ENCODE measurements around the gene PIEZO1. TPM values are rescaled to one million over a fixed set of nuclear protein-coding genes. Genes with fewer than 3 reads are reported as not detected.

The PIEZO1 gene
- total and polyA plus RNA-seq, 4 donors, result 27.7 to 54.8 (median 39.9) TPM

DNA sequence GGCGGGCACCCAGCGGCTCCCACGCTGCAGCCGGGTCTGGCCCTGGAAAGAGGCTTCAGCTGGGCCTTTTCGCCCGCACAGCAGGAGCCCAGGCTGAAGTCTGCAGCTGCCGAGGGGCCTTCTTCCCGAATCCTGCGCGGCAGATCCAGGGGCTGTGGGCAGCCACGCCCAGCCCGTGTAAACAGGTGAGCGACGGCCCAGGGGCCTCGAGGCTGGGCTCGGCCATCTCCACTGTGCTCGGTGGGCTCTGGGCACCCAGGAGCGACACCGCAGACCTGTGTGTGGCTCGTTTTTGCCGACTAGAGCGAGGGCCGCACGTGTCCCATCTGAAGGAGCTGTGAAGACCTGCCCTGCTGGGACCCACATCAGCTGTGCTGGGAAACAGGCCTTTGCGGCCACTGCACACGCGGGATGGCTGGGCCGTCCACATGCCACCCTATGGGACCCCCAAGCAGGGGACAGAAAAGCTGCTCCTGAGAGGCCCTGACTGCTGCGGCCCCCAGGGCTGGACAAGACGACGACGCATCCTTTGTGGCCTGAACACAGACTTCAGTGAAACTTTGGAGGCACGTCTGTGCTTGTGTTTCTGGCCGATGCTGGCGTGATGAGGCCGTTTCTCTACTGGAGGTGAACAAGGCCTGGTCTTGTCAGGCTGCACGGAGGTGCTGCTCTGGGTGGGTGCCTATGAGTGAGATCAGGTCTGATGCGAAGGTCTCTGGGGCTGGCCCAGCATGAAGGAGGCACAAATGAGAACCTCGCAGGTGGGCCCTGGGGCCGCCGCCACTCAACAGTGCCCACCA is 31.9 kb upstream of the PIEZO1 start:
- no peak overlapping the region for H3K4me3 ChIP-seq (ENCODE audit: low read depth, low read length)
- H3K4me1 ChIP-seq (ENCODE audit: control insufficient read depth, insufficient read depth, low read length), result peaks cover 16% of the 10 kb centered on the region
- WGBS (ENCODE audit: insufficient coverage), result 86% methylated on average over 40 of the region's 41 CpGs
- H3K27ac ChIP-seq (ENCODE audit: low read depth, low read length), result no peak overlapping the region
- H3K36me3 ChIP-seq (ENCODE audit: control insufficient read depth, insufficient read depth, low read length), result peaks cover 69% of the 10 kb centered on the region
- H3K9me3 ChIP-seq (ENCODE audit: control insufficient read depth, insufficient read depth, low read length), result no peaks in the 10 kb centered on the region
- DNase-seq (ENCODE audit: low read depth in 4 of 6, low spot score in 6 of 6), result no peak
- no peaks in the 10 kb centered on the region for H3K27me3 ChIP-seq (ENCODE audit: control insufficient read depth, insufficient read depth, low read length)

DNA sequence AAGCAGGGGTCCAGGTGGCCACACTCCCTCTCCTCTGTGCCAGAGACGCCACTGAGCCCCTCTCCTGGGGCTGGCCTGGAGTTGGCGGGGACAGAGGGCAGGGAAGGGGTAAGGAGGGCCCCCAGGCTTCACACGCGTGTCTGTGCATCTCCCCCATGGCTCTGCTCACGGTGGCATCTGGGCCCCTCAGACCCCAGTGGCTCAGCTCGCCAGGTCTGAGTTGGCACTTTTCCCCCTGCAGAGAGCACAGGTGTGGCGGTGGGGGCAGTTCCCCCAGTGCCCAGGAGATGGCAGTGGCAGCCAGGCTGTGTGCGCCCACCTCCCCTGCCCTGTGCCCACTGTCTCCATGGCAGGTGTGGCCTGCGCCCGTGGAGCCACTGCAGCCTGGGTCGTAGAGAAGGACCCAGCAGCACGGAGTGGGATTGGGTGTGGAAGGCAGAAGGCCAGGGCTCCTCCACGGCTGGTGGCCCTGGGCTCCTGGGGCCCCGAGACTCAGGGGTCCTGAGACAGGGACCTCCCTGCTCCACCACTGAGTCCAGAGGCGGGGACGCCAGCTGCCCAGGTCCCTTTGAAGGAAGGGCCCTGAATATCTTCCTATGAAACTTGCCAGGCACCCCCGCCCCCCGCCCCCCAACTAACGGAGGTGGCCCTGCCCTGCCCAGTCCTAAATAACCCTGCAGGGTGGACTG is 31.0 kb upstream of the PIEZO1 start:
- Histone ChIP-seq H3K4me3 (ENCODE audit: low read depth, low read length) (no peak overlapping the region), H3K27ac (ENCODE audit: low read depth, low read length) (no peak overlapping the region), H3K36me3 (ENCODE audit: control insufficient read depth, insufficient read depth, low read length) (peaks cover 60% of the 10 kb centered on the region), H3K4me1 (ENCODE audit: control insufficient read depth, insufficient read depth, low read length) (peaks cover 19% of the 10 kb centered on the region), H3K9me3 (ENCODE audit: control insufficient read depth, insufficient read depth, low read length) (no peaks in the 10 kb centered on the region), H3K27me3 (ENCODE audit: control insufficient read depth, insufficient read depth, low read length) (no peaks in the 10 kb centered on the region)
- 57% methylated on average over 19 of the region's 19 CpGs for WGBS (ENCODE audit: insufficient coverage)
- peak in 2 of 6 donors; percentile 46 to 66 for DNase-seq (ENCODE audit: low read depth in 4 of 6, low spot score in 6 of 6)

DNA sequence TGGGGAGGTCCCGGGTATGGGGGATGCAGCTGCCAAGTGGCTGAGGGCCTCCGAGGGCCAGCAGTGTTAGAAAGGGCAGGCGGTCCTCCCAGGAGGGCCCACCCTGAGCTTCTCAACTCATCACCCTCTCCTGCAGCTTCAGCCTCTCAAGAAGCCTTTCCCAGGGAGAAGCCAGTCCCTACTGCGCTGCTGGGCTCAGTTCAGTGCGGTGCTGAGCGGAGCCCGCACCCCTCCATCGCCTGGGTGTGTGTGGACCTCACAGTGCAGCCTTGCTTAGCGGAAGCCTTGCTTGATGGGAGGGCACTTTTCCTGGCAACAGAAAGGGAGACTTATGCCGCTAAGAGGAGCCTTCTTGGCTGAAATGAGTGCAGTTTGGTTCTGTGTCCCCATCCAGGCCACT is 30.2 kb upstream of the PIEZO1 start:
- Histone ChIP-seq H3K4me1 (ENCODE audit: control insufficient read depth, insufficient read depth, low read length) (peaks cover 27% of the 10 kb centered on the region), H3K9me3 (ENCODE audit: control insufficient read depth, insufficient read depth, low read length) (no peaks in the 10 kb centered on the region), H3K27ac (ENCODE audit: low read depth, low read length) (no peak overlapping the region), H3K4me3 (ENCODE audit: low read depth, low read length) (no peak overlapping the region), H3K27me3 (ENCODE audit: control insufficient read depth, insufficient read depth, low read length) (no peaks in the 10 kb centered on the region), H3K36me3 (ENCODE audit: control insufficient read depth, insufficient read depth, low read length) (peaks cover 55% of the 10 kb centered on the region)
- 88% methylated on average over 10 of the region's 10 CpGs for WGBS (ENCODE audit: insufficient coverage)
- no peak for DNase-seq (ENCODE audit: low read depth in 4 of 6, low spot score in 6 of 6)

DNA sequence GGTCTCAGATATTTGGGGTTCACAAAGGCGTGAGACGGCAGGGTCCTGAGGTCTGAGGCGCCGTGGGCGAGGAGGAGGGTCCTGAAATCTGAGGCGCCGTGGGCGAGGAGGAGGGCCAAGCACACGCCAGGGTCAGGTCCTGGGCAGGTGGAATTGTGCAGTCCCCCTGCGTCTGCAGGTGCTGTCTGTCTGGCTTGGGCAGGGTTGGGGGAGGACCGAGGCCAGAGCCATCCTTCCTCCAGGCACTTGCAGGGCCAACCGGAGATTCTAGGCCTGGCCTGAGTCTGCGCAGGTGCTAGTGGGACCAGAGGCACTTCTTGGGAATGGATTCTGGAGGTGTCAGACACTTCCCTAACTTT is 29.1 kb upstream of the PIEZO1 start:
- no peaks in the 10 kb centered on the region for H3K9me3 ChIP-seq (ENCODE audit: control insufficient read depth, insufficient read depth, low read length)
- WGBS (ENCODE audit: insufficient coverage), result 85% methylated on average over 12 of the region's 13 CpGs
- H3K4me1 ChIP-seq (ENCODE audit: control insufficient read depth, insufficient read depth, low read length), result peaks cover 34% of the 10 kb centered on the region
- no peak for DNase-seq (ENCODE audit: low read depth in 4 of 6, low spot score in 6 of 6)
- no peak overlapping the region for H3K27ac ChIP-seq (ENCODE audit: low read depth, low read length)
- H3K4me3 ChIP-seq (ENCODE audit: low read depth, low read length), result no peak overlapping the region
- peaks cover 62% of the 10 kb centered on the region for H3K36me3 ChIP-seq (ENCODE audit: control insufficient read depth, insufficient read depth, low read length)
- H3K27me3 ChIP-seq (ENCODE audit: control insufficient read depth, insufficient read depth, low read length), result no peaks in the 10 kb centered on the region

DNA sequence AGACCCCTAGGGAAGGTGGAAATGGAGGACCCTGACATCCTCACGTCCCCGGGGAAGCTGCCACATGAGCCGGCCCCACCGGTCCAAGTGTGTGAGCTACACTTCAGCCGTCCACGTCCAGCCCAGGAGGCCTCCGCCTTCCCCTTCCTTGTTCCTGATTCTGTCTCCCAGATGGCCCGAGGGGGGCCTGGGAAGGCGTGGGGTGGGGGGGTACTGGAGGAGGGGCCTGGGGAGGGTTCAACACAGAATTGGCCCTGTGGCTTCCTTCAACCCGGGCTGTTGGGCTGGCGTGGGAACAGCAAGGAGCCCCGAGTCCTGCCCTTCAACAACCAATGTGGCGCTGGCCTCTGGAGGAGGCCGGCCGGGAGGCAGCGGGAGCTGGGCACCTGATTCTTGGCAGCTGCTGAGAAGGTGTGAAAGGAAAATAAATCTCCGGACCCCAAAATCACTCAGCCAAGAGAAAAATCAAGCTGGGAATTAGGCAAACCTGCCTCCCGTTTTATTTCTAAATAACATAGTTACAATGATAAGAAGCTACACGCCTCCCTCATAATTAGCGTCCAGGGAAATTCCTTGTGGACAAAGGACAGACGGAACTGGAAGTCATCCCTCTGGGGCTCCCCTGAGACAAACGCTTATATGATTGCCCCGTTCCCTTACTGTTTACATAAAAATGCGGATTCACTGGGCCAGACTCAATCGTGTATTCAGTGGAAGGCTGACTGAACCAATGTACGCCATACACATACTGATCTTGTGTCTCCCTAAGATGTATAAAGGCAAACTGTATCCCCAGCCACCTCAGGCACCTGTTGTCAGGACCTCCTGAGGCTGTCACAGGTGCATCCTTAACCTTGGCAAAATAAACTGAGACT is 28.5 kb upstream of the PIEZO1 start:
- Histone ChIP-seq H3K9me3 (ENCODE audit: control insufficient read depth, insufficient read depth, low read length) (no peaks in the 10 kb centered on the region), H3K27ac (ENCODE audit: low read depth, low read length) (no peak overlapping the region), H3K4me1 (ENCODE audit: control insufficient read depth, insufficient read depth, low read length) (peaks cover 34% of the 10 kb centered on the region), H3K36me3 (ENCODE audit: control insufficient read depth, insufficient read depth, low read length) (peaks cover 62% of the 10 kb centered on the region), H3K4me3 (ENCODE audit: low read depth, low read length) (no peak overlapping the region), H3K27me3 (ENCODE audit: control insufficient read depth, insufficient read depth, low read length) (no peaks in the 10 kb centered on the region)
- no peak for DNase-seq (ENCODE audit: low read depth in 4 of 6, low spot score in 6 of 6)
- WGBS (ENCODE audit: insufficient coverage), result 68% methylated on average over 12 of the region's 26 CpGs

DNA sequence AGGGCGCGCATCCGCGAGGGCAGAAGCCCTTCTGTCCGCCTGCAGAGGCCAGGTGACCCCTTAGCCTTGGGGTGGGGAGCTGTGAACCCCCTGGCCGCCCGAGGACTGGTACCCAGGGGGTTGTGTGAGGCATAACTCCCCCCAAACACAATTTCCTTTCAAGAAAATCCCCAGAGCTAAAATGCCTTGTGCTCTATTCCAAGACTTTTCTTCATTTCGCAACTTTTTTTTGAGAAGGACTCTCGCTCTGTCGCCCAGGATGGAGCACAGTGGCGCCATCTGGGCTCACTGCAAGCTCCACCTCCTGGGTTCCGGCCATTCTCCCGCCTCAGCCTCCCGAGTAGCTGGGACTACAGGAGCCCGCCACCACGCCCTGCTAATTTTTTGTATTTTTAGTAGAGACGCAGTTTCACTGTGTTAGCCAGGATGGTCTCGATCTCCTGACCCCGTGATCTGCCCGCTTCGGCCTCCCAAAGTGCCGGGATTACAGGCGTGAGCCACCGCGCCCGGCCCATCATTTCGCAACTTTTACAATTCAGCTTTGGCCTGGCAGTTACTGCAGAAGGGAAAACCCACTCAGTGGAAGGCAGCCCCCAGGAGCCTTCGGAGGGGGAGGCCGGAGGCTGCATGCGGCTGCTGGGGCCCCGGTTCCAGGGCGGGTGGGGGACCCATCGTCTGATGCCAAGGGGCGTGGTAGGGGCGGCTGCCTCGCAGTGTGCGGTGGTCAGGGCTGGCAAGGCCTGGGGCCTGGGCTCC is 27.7 kb upstream of the PIEZO1 start:
- WGBS (ENCODE audit: insufficient coverage), result 66% methylated on average over 27 of the region's 37 CpGs

DNA sequence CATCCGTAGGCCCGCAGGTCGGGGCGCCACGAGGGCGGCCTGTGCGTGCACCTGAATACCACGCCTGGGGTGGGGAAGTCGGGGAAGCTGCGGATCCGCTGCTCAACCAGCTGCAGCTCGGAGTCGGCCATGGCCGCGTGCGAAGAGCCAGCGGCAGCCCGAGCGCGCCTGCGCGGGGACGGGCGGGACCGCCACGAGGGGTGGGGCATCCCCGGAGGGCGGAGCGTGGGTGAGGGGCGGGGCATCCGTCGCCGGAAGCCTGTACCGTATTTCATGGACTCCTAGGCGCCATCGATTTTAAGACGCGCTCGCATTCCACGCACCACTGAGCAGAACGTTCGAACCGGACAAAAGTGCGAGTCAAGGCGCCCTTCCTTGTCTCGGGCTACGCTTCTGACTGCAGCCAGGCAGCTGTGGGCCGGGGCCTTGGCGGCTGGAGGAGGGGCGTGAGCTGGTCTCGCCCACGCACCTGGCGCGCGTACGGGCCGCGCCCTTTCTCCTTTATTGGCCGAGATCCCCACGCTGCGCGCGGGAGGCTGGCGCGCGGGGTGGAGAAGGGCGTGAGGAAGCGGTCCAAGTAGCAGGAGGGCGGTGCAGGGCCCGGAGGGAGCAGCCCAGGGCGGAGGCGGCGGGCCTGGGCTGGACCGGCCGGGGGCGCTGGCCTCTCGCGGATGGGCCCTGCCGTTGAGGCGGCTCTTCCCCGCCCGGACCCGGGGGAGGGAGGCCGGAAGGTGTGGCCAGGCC is 26.9 kb upstream of the PIEZO1 start, which contains the start of gene APRT:
Gene APRT, minus strand, starts transcription at position 160 of the 744 bp plus-strand sequence. Its CDS starts 29 bp downstream, at position 131.
- Histone ChIP-seq H3K27me3 (ENCODE audit: control insufficient read depth, insufficient read depth, low read length) (no peaks in the 10 kb centered on the region), H3K9me3 (ENCODE audit: control insufficient read depth, insufficient read depth, low read length) (no peaks in the 10 kb centered on the region), H3K36me3 (ENCODE audit: control insufficient read depth, insufficient read depth, low read length) (peaks cover 62% of the 10 kb centered on the region), H3K27ac (ENCODE audit: low read depth, low read length) (peak within 1 kb of the TSS; percentile 75), H3K4me1 (ENCODE audit: control insufficient read depth, insufficient read depth, low read length) (peaks cover 34% of the 10 kb centered on the region), H3K4me3 (ENCODE audit: low read depth, low read length) (peak within 1 kb of the TSS; percentile 71)
- under 1% methylated on average over 84 of the region's 84 CpGs for WGBS (ENCODE audit: insufficient coverage)
- DNase-seq (ENCODE audit: low read depth in 4 of 6, low spot score in 6 of 6), result peak; percentile 77 to 97 (median 88)

More for the DNA sequence above, 27.7 kb upstream of the PIEZO1 start:
- peak overlapping the region; percentile 48 for H3K4me3 ChIP-seq (ENCODE audit: low read depth, low read length)
- DNase-seq (ENCODE audit: low read depth in 4 of 6, low spot score in 6 of 6), result peak in 1 of 6 donors; percentile 22
- H3K9me3 ChIP-seq (ENCODE audit: control insufficient read depth, insufficient read depth, low read length), result no peaks in the 10 kb centered on the region
- peak overlapping the region; percentile 69 for H3K27ac ChIP-seq (ENCODE audit: low read depth, low read length)
- H3K4me1 ChIP-seq (ENCODE audit: control insufficient read depth, insufficient read depth, low read length), result peaks cover 34% of the 10 kb centered on the region
- H3K27me3 ChIP-seq (ENCODE audit: control insufficient read depth, insufficient read depth, low read length), result no peaks in the 10 kb centered on the region
- peaks cover 62% of the 10 kb centered on the region for H3K36me3 ChIP-seq (ENCODE audit: control insufficient read depth, insufficient read depth, low read length)

DNA sequence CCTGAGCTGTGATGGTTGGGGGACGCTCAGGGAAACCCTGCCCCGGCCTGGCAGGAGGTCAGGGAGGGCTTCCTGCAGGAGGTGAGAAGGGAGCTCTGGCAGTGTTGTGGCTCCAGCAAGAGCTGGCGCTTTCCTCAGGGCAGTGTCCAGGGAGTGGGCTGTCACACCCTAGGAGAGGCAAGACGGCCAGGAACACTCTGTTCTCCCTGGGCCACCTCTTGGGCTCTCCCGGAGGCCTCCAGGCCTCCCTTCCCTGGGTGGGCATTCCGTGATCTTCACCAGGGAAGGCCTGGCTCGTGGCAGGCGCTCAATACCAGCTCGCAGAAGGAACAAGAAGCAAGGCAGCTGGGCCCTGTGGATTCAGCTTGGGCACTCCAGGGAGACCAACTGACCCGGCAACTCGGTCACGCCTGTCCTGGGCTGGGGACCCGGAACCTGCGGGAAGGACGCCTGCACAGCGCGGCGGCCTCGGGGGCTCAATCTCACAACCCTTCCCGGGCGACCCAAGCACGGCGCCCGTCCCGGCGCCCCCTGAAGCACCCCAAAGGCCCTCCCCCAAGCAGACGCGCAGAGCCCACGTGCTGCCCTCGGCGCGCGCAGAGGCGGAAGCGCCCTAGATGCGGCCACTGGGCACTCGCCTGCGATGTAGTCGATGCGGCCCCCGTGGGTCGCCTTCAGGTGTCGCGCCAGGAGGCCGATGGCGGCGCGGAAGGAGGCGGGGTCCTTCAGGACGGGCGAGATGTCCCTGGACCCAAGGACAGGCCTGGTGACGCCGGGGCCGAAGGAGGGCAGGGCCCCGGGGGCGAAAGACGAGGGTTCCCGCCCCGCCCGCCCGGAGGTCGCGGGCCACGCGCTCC is 26.1 kb upstream of the PIEZO1 start:
- H3K27ac ChIP-seq (ENCODE audit: low read depth, low read length), result peak overlapping the region; percentile 75
- peak overlapping the region; percentile 71 for H3K4me3 ChIP-seq (ENCODE audit: low read depth, low read length)
- no peaks in the 10 kb centered on the region for H3K27me3 ChIP-seq (ENCODE audit: control insufficient read depth, insufficient read depth, low read length)
- H3K4me1 ChIP-seq (ENCODE audit: control insufficient read depth, insufficient read depth, low read length), result peaks cover 34% of the 10 kb centered on the region
- peak; percentile 72 to 96 (median 84) for DNase-seq (ENCODE audit: low read depth in 4 of 6, low spot score in 6 of 6)
- 1% methylated on average over 65 of the region's 65 CpGs for WGBS (ENCODE audit: insufficient coverage)
- peaks cover 62% of the 10 kb centered on the region for H3K36me3 ChIP-seq (ENCODE audit: control insufficient read depth, insufficient read depth, low read length)
- no peaks in the 10 kb centered on the region for H3K9me3 ChIP-seq (ENCODE audit: control insufficient read depth, insufficient read depth, low read length)
